Caki2 (cell line): Measurements from ENCODE around the gene ACTRT1. TPM values are rescaled to one million over a fixed set of nuclear protein-coding genes. Genes with fewer than 3 reads are reported as not detected.

Experiments used
- DNase-seq: peaks from one replicate; pipeline ENCODE4 v3.0.0-alpha.2; 2015; ENCODE audit warnings: low read depth
- in situ Hi-C: cut with HindIII; loops from 2 replicates; pipeline ENCODE4 v1.10.0; 2016; ENCODE audit warnings: low sequenced_read_pairs, low pct_unique_long_range_greater_than_20kb, mixed read lengths
- total RNA-seq: library from RNA; depleted of rRNA; stranded (reverse); fragments of >200 nt; shearing (Covaris generic); gene quantifications from 2 replicates; pipeline ENCODE4 v1.2.3, GENCODE V29; 2014; ENCODE audit warnings: low replicate concordance; rRNA removed

ACTRT1 gene
- not detected in 2 replicates for total RNA-seq

GRCh38 chrX:128052303-128052702 is at the start of gene ACTRT1:
Gene ACTRT1, minus strand, starts transcription at chrX:128052403. Its CDS starts 197 bp downstream, at chrX:128052206.
- in situ Hi-C loops = no loop called here
- no peak for DNase-seq

- DNase-seq = no peak
- in situ Hi-C loops = no loop called here
Observed at GRCh38 chrX:128078545-128078944, 26.3 kb upstream of the ACTRT1 start.

DNA sequence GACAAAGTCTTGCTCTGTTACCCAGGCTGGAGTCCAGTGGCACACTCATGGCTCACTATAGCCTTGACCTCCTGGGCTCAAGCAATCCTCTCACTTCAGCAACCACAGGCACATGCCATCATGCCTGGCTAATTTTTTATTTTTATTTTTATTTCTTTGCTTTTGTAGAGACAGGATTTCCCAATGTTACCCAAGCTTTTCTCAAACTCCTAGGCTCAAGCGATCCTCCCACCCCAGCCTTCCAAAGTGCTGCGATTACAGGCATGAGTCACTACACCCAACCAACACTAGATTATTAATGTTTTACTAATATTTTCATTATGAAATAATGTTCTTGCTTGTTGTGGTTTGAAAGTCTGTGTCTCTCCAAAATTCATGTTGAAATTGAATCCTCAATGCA is 5.2 kb upstream of the ACTRT1 start:
- in situ Hi-C loops = no loop called here
- DNase-seq = peak; percentile 1

- in situ Hi-C loops = no loop called here
- no peak for DNase-seq
Observed at GRCh38 chrX:128051526-128051925, 677 bp downstream of the ACTRT1 start.

GRCh38 chrX:128035318-128035717 is 16.9 kb downstream of the ACTRT1 start:
- in situ Hi-C loops = no loop called here
- no peak for DNase-seq

- in situ Hi-C loops = no loop called here
- DNase-seq = no peak
Observed at GRCh38 chrX:128021566-128021965, 30.6 kb downstream of the ACTRT1 start.

- DNase-seq = peak; percentile 71
Observed at GRCh38 chrX:128020701-128021100, 31.5 kb downstream of the ACTRT1 start.

DNA sequence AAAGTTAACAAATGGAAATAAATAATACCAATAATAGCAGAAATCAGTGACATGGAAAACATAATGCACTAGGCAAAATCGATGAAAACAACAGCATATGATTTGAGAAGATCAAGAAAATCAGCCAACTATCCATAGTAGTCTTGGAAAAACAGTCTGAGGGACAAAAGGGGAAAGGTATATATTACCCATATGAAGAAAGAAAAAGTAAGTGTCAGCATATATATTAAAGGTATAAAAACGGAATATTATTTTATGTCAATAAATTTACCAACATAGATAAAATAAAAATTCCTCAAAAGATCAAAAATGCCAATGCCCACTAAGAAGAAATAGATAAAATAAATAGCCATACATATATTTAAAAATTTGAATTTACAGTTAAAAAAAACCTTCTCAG is 33.0 kb downstream of the ACTRT1 start:
- in situ Hi-C loops = no loop called here
- no peak for DNase-seq

More at GRCh38 chrX:128020701-128021100, 31.5 kb downstream of the ACTRT1 start:
- in situ Hi-C loops = no loop called here

- in situ Hi-C loops = no loop called here
- DNase-seq = no peak
Observed at GRCh38 chrX:128012015-128012414, 40.2 kb downstream of the ACTRT1 start.

DNA sequence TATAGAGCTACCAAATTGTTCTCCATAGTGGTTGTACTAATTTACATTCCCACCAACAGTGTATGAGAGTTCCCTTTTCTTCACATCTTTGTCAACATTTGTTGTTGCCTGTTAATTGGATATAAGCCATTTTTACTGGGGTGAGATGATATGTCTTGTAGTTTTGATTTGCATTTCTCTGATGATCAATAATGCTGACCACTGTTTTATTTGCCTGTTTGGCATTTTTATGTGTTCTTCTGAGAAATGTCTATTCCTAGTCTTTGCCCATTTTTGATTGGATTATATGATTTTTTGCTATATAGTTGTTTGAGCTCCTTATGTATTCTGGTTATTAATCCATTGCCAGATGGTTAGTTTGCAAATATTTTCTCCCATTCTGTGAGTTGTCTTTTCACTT is 44.3 kb downstream of the ACTRT1 start:
- in situ Hi-C loops = no loop called here
- no peak for DNase-seq
